Thyroid gland (tissue), 4 donors: ENCODE data around the gene PRAMEF1. TPM values are rescaled to one million over a fixed set of nuclear protein-coding genes. Genes with fewer than 3 reads are reported as not detected.
"Not testable (repeated sequence)": the region's sequence is repeated elsewhere in the genome, so short reads cannot be mapped to it uniquely, and the experiment has no call there.

Source experiments
- DNase-seq, 2 donors: peaks; one replicate each; pipeline ENCODE4 v3.0.0-alpha.2; 2019
- H3K27ac ChIP-seq, 3 donors: fragments of 200-600 bp; sonication (generic); 1 replicate in 2 of 3; 2 replicates in 1 of 3; pipeline ENCODE4 v1.5.1; 2016 to 2019; ENCODE audit warnings: mild to moderate bottlenecking in 1 of 3, moderate library complexity in 1 of 3
- H3K27me3 ChIP-seq: fragments of 200-600 bp; sonication (generic); one replicate; pipeline ENCODE4 v1.5.1; 2019
- H3K36me3 ChIP-seq, 2 donors: fragments of 200-600 bp; sonication (generic); one replicate each; pipeline ENCODE4 v1.5.1; 2016 to 2019
- H3K4me1 ChIP-seq, 2 donors: fragments of 200-600 bp; sonication (generic); one replicate each; pipeline ENCODE4 v1.5.1; 2017 to 2019
- H3K4me3 ChIP-seq, 3 donors: fragments of 200-600 bp; sonication (generic); replicated peaks in 1 of 3; 1 replicate in 2 of 3; 2 replicates in 1 of 3; pipeline ENCODE4 v1.5.1; 2016; ENCODE audit warnings: mild to moderate bottlenecking in 1 of 3
- H3K9me3 ChIP-seq: fragments of 200-600 bp; sonication (generic); one replicate; pipeline ENCODE4 v1.5.1; 2017
- POLR2A ChIP-seq, 2 donors: fragments of 450-650 bp; IDR thresholded peaks; one replicate each; pipeline ENCODE4 v1.6.1; 2017; ENCODE audit warnings: antibody characterized with exemption in 2 of 2, mild to moderate bottlenecking in 2 of 2, moderate library complexity in 1 of 2
- WGBS, 2 donors: methylation state at CpG; one replicate each; pipeline ENCODE4 v1.1.5; 2017; 5-methylcytosine and 5-hydroxymethylcytosine counted together
- intact Hi-C: fragments of 100-400 bp; cut with DNase I; formaldehyde crosslinking; loops from one replicate; pipeline ENCODE4 v1.15.1; 2023
- total RNA-seq, 4 donors: library from RNA; depleted of rRNA; stranded (reverse); fragments of >200 nt; gene quantifications; one replicate each; pipeline ENCODE4 v1.2.3, GENCODE V29; 2016
- TF ChIP-seq, protein P1 (sequence below), 6 experiments: fragments of 200-600 bp in 3 of 6; fragments of 450-650 bp in 3 of 6; sonication (generic) in 3 of 6; IDR thresholded peaks; one replicate each; pipeline ENCODE4 v1.5.1; 2016 to 2019; ENCODE audit warnings: antibody characterized with exemption in 6 of 6, mild to moderate bottlenecking in 2 of 6, inconsistent platforms in 1 of 6, moderate library complexity in 1 of 6

PRAMEF1 gene
- total RNA-seq, 4 donors from 2014 or later, result not detected

GRCh38 chr1:12810691-12811408 is 19.7 kb downstream of the PRAMEF1 start:
- H3K36me3 ChIP-seq, result no peaks in the 10 kb centered on the region
- intact Hi-C loops, result no loop called here
- H3K9me3 ChIP-seq, result no peaks in the 10 kb centered on the region
- WGBS, 2 donors, result 29 to 52% methylated on average over 4 to 5 of the region's 5 CpGs
- H3K4me3 ChIP-seq, result no peak overlapping the region
- peak; percentile 45 to 54 for DNase-seq
- no peak for TF ChIP-seq POLR2A (IDR thresholded peaks at IDR 0.05)
- TF ChIP-seq, protein P1, sequence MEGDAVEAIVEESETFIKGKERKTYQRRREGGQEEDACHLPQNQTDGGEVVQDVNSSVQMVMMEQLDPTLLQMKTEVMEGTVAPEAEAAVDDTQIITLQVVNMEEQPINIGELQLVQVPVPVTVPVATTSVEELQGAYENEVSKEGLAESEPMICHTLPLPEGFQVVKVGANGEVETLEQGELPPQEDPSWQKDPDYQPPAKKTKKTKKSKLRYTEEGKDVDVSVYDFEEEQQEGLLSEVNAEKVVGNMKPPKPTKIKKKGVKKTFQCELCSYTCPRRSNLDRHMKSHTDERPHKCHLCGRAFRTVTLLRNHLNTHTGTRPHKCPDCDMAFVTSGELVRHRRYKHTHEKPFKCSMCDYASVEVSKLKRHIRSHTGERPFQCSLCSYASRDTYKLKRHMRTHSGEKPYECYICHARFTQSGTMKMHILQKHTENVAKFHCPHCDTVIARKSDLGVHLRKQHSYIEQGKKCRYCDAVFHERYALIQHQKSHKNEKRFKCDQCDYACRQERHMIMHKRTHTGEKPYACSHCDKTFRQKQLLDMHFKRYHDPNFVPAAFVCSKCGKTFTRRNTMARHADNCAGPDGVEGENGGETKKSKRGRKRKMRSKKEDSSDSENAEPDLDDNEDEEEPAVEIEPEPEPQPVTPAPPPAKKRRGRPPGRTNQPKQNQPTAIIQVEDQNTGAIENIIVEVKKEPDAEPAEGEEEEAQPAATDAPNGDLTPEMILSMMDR (IDR thresholded peaks at IDR 0.05), result no peak
- peak overlapping the region; percentile 24 to 52 (median 38) for H3K27ac ChIP-seq
- peaks cover 13 to 43% of the 10 kb centered on the region in 2 donors for H3K4me1 ChIP-seq
- H3K27me3 ChIP-seq, result no peaks in the 10 kb centered on the region

DNA sequence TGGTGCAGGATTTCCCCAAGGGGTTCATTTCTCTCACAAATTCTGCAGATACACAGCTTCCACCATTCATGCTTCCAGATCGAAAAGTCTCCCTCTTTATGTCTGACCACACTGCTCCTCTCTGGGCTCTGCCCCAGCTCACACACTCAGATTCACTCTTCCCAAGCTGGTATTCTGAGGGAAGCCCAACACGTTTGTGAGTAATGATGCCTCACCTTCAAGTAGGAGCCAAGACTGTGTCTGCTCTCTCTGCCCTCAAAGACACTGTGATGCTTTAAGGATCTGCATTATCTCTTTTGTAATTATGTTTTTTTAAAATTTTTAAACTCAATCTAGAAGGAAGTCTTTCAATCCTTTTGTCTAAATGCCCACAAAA is 20.2 kb downstream of the PRAMEF1 start:
- no peak overlapping the region for H3K4me3 ChIP-seq
- TF ChIP-seq POLR2A (IDR thresholded peaks at IDR 0.05), result no peak
- TF ChIP-seq, protein P1 (IDR thresholded peaks at IDR 0.05), result no peak
- H3K9me3 ChIP-seq, result no peaks in the 10 kb centered on the region
- no peaks in the 10 kb centered on the region for H3K27me3 ChIP-seq
- DNase-seq, result no peak
- no peaks in the 10 kb centered on the region for H3K36me3 ChIP-seq
- intact Hi-C loops, result no loop called here
- peak overlapping the region in 1 of 3 donors; percentile 52 for H3K27ac ChIP-seq
- peaks cover 13 to 43% of the 10 kb centered on the region in 2 donors for H3K4me1 ChIP-seq
- WGBS, 2 donors, result 58 to 70% methylated on average over 2 of the region's 2 CpGs

DNA sequence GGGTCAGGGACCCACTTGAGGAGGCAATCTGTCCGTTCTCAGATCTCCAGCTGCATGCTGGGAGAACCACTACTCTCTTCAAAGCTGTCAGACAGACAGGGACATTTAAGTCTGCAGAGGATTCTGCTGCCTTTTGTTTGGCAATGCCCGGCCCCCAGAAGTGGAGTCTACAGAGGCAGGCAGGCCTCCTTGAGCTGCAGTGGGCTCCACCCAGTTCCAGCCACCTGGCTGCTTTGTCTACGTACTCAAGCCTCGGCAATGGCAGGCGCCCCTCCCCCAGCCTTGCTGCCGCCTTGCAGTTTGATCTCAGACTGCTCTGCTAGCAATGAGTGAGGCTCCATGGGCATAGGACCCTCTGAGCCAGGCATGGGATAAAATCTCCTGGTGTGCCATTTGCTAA is 27.9 kb downstream of the PRAMEF1 start:
- H3K4me1 ChIP-seq, H3K36me3 ChIP-seq, DNase-seq, H3K27ac ChIP-seq, H3K4me3 ChIP-seq, H3K9me3 ChIP-seq, H3K27me3 ChIP-seq, intact Hi-C loops: not testable (repeated sequence)
- WGBS, 2 donors, result 65 to 83% methylated on average over 2 to 6 of the region's 6 CpGs

DNA sequence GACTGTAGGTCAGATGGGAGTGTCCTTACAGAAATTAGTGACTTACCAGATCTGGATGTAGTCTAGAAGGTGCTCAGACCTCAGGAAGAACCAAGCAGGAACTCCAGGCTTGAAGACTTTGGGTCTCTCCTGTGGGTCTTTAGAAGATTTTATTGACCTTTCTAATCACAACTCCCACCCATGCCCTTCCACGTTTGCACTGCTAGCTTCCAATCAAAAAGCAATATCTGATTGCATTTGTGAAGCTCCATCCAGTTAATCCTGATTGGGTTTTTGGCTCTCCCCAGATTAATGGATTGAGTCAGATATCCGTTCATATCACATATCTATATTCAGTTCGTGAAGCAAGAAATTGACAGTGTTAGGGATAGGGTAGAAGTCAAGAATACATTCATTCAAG is 40.1 kb downstream of the PRAMEF1 start, which contains the start of gene PRAMEF11:
TSS of gene PRAMEF11 (minus strand) at position 101 of the 400 bp plus-strand sequence. CDS start 2,621 bp downstream, outside the sequence.
- H3K27me3 ChIP-seq, DNase-seq, intact Hi-C loops, H3K9me3 ChIP-seq, H3K4me1 ChIP-seq, H3K27ac ChIP-seq, H3K4me3 ChIP-seq, H3K36me3 ChIP-seq: not testable (repeated sequence)
- WGBS, 2 donors, result 72 to 73% methylated on average over 3 of the region's 3 CpGs

DNA sequence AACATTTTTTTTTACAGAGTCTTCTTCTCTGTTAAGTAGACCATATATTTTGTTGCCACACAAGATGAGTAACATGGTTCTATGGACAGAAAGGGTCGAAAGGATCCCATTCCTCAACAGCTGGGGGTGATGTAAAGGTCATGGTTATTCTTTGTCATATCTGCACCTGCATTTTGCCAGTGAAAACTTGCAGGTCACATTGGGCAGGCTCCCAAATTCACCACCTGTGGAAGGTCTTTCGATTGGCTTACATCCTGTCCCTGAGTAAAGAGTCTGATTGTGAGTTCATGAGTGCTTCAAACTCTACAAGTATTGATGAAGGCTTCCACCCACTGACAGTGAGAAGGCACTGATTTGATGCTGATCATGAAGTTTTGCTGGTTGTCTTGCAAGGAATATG is 42.1 kb downstream of the PRAMEF1 start:
- H3K36me3 ChIP-seq, H3K4me3 ChIP-seq, H3K27me3 ChIP-seq, H3K9me3 ChIP-seq, H3K27ac ChIP-seq, H3K4me1 ChIP-seq, DNase-seq, intact Hi-C loops: not testable (repeated sequence)
- 60 to 66% methylated on average over 2 of the region's 2 CpGs for WGBS, 2 donors

Other genes starting within 250 kb of the PRAMEF1 start
- 100 to 1,000 TPM; 181 to 304 (median 268) TPM for gene DHRS3, start 173.2 kb upstream of the PRAMEF1 start, total RNA-seq
- not detected for gene AADACL4, start 147.3 kb upstream of the PRAMEF1 start, total RNA-seq
- not detected for gene AADACL3, start 75.3 kb upstream of the PRAMEF1 start, total RNA-seq
- gene CFAP107, start 45.2 kb upstream of the PRAMEF1 start, total RNA-seq, result not detected
- not detected for gene PRAMEF12, start 17.7 kb upstream of the PRAMEF1 start, total RNA-seq
- gene PRAMEF11, start 40.0 kb downstream of the PRAMEF1 start, total RNA-seq, result not detected
- not detected for gene HNRNPCL1, start 57.3 kb downstream of the PRAMEF1 start, total RNA-seq
- gene PRAMEF2, start 65.7 kb downstream of the PRAMEF1 start, total RNA-seq, result not detected
- gene PRAMEF4, start 94.8 kb downstream of the PRAMEF1 start, total RNA-seq, result not detected
- not detected for gene PRAMEF10, start 106.9 kb downstream of the PRAMEF1 start, total RNA-seq
- not detected for gene PRAMEF7, start 125.2 kb downstream of the PRAMEF1 start, total RNA-seq
- gene PRAMEF6, start 156.2 kb downstream of the PRAMEF1 start, total RNA-seq, result not detected